ENCODE results near the gene RPS21. TPM values are rescaled to one million over a fixed set of nuclear protein-coding genes. Genes with fewer than 3 reads are reported as not detected.

Gene RPS21
- total and polyA plus RNA-seq, 8 donors: 239 to 7,615 (median 2,549) TPM

GRCh38 chr20:62357681-62358080 is 29.2 kb upstream of the RPS21 start:
- Histone ChIP-seq H3K9me3 (no peaks in the 10 kb centered on the region), H3K4me1 (peaks cover 80 to 97% (median 89%) of the 10 kb centered on the region in 4 donors), H3K27ac (peak overlapping the region; percentile 63 to 91 (median 86)), H3K27me3 (peaks cover 0 to 3% (median 0%) of the 10 kb centered on the region in 3 donors), H3K4me3 (peak overlapping the region in 1 of 4 donors; percentile 9), H3K36me3 (peaks cover under 1 to 14% (median 6%) of the 10 kb centered on the region in 4 donors)
- intact Hi-C loops (cut with DNase I; ENCODE audit: low total_unique reads): no loop called here
- 53 to 72% (median 58%) methylated on average over 7 of the region's 7 CpGs for WGBS, 5 donors
- DNase-seq: peak in 1 of 2 donors; percentile 40
- TF ChIP-seq POLR2AphosphoS5 (IDR thresholded peaks at IDR 0.05) (no peak), CTCF (IDR thresholded peaks at IDR 0.05) (no peak), POLR2A (IDR thresholded peaks at IDR 0.05) (no peak), EP300 (IDR thresholded peaks at IDR 0.05) (no peak)

- WGBS, 5 donors: 38 to 52% (median 51%) methylated on average over 20 to 24 of the region's 24 CpGs
- peak; percentile 64 to 77 for DNase-seq
- Histone ChIP-seq H3K4me1 (peaks cover 84 to 97% (median 90%) of the 10 kb centered on the region in 4 donors), H3K9me3 (no peaks in the 10 kb centered on the region), H3K4me3 (peak overlapping the region in 2 of 4 donors; percentile 1 to 6), H3K27me3 (peaks cover 0 to 3% (median 0%) of the 10 kb centered on the region in 3 donors), H3K36me3 (peaks cover 0 to 14% (median 4%) of the 10 kb centered on the region in 4 donors), H3K27ac (peak overlapping the region; percentile 63 to 91 (median 86))
- TF ChIP-seq CTCF (IDR thresholded peaks at IDR 0.05): no peak
- no peak for TF ChIP-seq POLR2A (IDR thresholded peaks at IDR 0.05)
- TF ChIP-seq POLR2AphosphoS5 (IDR thresholded peaks at IDR 0.05): no peak
- no peak for TF ChIP-seq EP300 (IDR thresholded peaks at IDR 0.05)
- intact Hi-C loops (cut with DNase I; ENCODE audit: low total_unique reads): no loop called here
Observed at GRCh38 chr20:62358171-62359042, 28.5 kb upstream of the RPS21 start.

GRCh38 chr20:62359043-62359490 is 27.8 kb upstream of the RPS21 start:
- Histone ChIP-seq H3K27ac (peak overlapping the region; percentile 63 to 91 (median 86)), H3K4me1 (peaks cover 91 to 97% (median 94%) of the 10 kb centered on the region in 4 donors), H3K9me3 (no peaks in the 10 kb centered on the region), H3K36me3 (peaks cover 0 to 14% (median 4%) of the 10 kb centered on the region in 4 donors), H3K27me3 (peaks cover 0 to 3% (median 0%) of the 10 kb centered on the region in 3 donors), H3K4me3 (peak overlapping the region in 1 of 4 donors; percentile 6)
- peak in 1 of 2 donors; percentile 83 for DNase-seq
- intact Hi-C loops (cut with DNase I; ENCODE audit: low total_unique reads): no loop called here
- 56 to 68% (median 62%) methylated on average over 6 to 16 of the region's 16 CpGs for WGBS, 5 donors
- no peak for TF ChIP-seq POLR2A (IDR thresholded peaks at IDR 0.05)
- no peak for TF ChIP-seq CTCF (IDR thresholded peaks at IDR 0.05)
- TF ChIP-seq EP300 (IDR thresholded peaks at IDR 0.05): no peak
- TF ChIP-seq POLR2AphosphoS5 (IDR thresholded peaks at IDR 0.05): no peak

GRCh38 chr20:62359491-62360121 is 27.3 kb upstream of the RPS21 start:
- peak in 1 of 2 donors; percentile 79 for DNase-seq
- 51 to 58% (median 54%) methylated on average over 7 to 25 of the region's 25 CpGs for WGBS, 5 donors
- peaks cover 0 to 3% (median 0%) of the 10 kb centered on the region in 3 donors for H3K27me3 ChIP-seq
- H3K4me3 ChIP-seq: peak overlapping the region in 2 of 4 donors; percentile 6 to 11
- H3K36me3 ChIP-seq: peaks cover 0 to 14% (median 4%) of the 10 kb centered on the region in 4 donors
- peak overlapping the region; percentile 9 to 91 (median 86) for H3K27ac ChIP-seq
- intact Hi-C loops (cut with DNase I; ENCODE audit: low total_unique reads): no loop called here
- peaks cover 92 to 97% (median 95%) of the 10 kb centered on the region in 4 donors for H3K4me1 ChIP-seq
- peak in 1 of 3 donors; percentile 16 for TF ChIP-seq POLR2AphosphoS5 (IDR thresholded peaks at IDR 0.05)
- no peak for TF ChIP-seq POLR2A (IDR thresholded peaks at IDR 0.05)
- TF ChIP-seq CTCF (IDR thresholded peaks at IDR 0.05): no peak
- TF ChIP-seq EP300 (IDR thresholded peaks at IDR 0.05): peak; percentile 57
- H3K9me3 ChIP-seq: no peaks in the 10 kb centered on the region
